GM12874 (cell line): ENCODE measurements around the gene GORASP2.

Experiments
- TF ChIP-seq, protein P1 (sequence below): IDR thresholded peaks from 2 replicates; pipeline ENCODE4 v1.5.1; 2011; ENCODE audit warnings: low read depth, mild to moderate bottlenecking, control low read depth, low read length, moderate library complexity; ENCODE audit not compliant: insufficient read depth

The GORASP2 gene

DNA sequence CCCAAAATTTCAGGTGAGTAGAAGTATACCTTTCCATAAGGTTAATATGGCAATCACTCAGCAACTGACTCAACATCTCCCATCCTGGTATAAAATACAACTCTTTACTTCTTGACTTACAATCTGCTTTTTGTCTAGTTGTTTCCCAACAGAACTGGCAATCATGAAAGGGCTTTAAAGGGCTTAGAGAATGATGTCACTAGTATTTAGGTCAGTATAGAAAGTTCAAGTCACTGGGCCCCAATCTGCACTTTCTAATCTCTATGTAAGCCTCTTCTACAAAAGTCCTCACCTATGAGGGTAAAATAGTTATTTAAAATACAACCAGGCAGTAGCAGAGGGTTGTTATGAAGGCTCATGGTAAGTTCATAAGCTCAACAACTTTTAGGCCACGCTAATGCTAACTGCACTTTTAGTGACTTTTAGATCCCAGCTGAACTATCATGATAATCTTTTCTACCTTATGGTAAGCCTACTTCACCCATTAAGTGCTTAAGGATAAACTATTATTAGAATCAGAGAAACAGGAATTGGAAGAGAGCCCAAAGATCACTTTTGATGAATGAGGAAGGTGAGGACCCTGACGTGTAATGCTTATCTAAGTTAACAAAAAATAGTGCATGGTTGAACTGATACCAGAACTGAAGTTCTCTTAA lies 79.6 kb downstream of the GORASP2 start:
- TF ChIP-seq, protein P1, sequence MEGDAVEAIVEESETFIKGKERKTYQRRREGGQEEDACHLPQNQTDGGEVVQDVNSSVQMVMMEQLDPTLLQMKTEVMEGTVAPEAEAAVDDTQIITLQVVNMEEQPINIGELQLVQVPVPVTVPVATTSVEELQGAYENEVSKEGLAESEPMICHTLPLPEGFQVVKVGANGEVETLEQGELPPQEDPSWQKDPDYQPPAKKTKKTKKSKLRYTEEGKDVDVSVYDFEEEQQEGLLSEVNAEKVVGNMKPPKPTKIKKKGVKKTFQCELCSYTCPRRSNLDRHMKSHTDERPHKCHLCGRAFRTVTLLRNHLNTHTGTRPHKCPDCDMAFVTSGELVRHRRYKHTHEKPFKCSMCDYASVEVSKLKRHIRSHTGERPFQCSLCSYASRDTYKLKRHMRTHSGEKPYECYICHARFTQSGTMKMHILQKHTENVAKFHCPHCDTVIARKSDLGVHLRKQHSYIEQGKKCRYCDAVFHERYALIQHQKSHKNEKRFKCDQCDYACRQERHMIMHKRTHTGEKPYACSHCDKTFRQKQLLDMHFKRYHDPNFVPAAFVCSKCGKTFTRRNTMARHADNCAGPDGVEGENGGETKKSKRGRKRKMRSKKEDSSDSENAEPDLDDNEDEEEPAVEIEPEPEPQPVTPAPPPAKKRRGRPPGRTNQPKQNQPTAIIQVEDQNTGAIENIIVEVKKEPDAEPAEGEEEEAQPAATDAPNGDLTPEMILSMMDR: no peak

DNA sequence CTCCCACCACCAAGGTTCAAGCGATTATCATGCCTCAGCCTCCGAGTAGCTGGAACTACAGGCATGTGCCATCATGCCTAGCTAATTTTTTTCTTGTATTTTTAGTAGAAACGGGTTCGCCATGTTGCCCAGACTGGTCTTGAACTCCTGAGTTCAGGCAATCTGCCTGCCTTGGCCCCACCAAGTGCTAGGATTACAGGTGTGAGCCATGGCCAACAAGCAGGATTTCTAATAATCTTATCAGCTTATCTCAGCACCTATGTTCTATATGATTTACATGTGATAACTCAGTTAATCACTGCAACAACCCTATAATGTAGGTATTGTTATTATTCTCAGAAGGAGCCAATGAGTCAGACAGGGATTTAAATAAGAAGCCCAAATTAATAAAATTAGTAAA lies 80.3 kb downstream of the GORASP2 start:
- TF ChIP-seq, protein P1: no peak

DNA sequence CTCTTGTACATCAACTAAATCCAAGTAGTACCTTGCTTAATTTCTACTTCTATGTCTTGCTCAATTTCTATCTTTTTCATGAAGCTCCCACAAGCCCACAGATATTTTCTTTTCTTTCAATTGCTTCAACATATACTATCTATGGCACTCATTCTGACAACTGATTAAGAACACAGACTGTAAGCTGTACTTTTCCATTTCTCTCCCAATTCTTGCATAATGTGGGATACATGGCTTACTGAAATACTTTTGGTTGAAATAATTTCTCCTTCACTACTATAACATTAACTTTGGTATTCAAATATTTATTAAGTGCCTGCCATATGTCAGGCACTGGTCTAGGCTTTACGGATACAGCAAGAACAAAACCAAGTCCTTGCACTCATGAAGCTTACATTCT lies 84.8 kb downstream of the GORASP2 start:
- TF ChIP-seq, protein P1: no peak

DNA sequence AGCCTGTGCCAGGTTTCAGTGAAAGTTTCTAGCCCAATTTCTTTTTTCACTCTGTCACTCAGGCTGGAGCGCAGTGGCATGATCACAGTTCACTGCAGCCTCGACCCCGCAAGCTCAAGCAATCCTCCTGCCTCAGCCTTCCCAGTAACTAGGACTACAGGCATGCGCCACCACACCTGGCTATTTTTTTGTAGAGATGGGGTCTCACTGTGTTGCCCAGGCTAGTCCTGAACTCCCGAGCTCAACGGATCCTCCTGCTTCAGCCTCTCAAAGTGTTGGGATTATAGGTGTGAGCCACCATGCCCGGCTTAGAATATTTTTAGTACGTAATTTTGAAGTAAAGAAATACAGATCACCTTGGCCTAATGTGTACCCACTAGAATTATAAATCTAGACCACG lies 87.1 kb downstream of the GORASP2 start:
- TF ChIP-seq, protein P1: no peak
